ENCODE data around the gene CNTFR.
"Not testable (repeated sequence)": the region's sequence is repeated elsewhere in the genome, so short reads cannot be mapped to it uniquely, and the experiment has no call there.

The CNTFR gene

DNA sequence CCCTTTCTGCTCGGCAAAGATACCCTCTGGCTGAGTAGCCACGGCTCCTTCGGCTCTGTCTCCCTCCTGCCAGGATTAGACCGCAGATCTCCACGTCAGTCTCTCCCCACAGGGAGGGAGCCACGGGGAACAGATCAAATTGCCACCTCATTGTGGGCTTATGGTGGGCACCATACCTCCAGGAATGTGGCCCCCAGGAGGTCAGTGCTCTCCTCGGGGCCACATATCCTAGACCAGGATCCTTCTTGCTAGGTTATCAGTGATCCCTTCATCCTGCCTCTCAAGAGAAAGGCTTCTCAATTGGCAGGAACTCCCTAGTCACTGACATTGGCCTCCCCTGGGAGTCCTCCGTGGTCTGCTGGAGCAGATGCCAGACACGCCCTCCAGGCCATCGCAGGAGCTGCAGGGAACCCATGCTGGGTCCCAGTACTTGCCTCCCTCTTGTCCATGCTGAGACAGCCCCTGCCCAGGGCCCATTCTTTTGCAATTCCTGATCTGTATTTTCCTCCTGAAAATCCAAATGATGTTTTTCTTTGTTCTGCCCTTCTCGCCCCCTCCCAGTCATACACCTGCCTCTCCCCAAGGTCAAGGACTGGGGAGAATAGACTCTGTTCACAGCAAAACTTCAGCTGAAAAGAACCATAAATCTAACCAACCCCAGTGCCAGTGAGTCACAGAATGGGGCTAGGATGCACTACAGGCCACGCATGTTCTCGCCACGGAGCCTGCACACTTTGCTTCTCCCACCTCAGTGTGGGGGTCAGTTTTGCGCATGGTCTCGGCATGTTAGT lies 35.1 kb downstream of the CNTFR start:
- DNase-seq, result no peak

DNA sequence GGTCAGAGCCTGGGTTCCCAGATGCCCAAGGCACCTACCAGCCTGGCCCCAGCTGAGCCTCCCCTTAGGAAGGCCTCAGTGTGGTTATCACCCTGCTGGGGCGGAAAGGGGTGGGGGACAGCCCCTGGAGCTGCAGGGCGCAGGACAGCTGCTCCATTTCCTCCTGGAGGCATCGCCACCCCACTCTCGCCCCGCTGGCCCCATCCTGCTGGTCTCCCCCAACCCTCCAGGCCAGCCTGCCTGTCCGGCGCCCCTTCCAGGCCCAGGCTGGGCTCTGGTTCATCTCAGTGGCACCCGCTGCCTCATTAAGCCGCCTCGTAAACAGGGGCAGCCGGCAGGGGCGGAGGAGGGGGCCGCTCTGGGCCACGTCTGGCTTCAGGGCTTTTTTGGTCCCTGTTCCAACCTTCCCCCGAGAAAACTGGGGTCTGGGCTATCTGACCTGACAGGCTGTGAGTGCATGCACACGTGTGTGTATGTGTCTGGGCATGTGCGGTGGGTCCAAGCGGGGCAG lies 36.0 kb downstream of the CNTFR start:
- no peak for DNase-seq

DNA sequence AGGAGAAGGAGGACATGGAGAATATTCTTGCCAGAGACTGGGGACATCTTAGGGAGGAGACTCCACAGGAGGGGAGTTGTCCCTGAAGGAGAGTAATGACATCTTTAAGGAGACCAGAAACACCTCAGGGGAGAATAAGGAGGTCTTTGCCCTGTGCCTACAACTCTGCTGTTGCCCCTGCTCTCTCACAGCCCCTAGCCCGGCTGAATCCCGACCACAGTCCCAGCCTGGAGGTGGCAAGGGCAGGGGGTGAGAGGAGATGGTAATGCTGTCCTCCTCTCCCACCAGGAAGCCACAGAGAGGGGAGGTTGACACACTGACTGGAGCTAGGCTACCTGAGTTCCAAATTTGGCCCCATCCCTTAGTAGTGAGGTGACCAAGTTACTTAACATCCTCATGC lies 36.5 kb downstream of the CNTFR start:
- no peak for DNase-seq

DNA sequence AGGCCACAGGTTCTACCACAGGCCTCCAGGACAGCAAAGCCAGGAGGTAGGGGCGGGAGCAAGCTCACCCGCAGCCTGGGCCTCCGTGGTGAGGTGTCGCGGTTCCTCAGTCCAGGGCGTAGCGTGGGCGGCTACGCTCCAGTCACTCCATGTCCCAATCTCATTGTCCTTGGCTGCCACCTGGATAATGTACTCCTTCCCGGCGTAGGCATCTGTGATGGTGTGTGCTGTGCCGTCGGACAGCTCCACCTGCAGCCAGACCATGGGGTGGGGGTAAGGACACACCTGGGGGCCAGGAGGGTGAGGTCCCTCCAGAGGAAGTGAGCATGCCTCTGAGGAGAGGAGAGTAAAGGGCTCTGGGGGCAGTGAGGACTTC lies 36.9 kb downstream of the CNTFR start:
- no peak for DNase-seq

DNA sequence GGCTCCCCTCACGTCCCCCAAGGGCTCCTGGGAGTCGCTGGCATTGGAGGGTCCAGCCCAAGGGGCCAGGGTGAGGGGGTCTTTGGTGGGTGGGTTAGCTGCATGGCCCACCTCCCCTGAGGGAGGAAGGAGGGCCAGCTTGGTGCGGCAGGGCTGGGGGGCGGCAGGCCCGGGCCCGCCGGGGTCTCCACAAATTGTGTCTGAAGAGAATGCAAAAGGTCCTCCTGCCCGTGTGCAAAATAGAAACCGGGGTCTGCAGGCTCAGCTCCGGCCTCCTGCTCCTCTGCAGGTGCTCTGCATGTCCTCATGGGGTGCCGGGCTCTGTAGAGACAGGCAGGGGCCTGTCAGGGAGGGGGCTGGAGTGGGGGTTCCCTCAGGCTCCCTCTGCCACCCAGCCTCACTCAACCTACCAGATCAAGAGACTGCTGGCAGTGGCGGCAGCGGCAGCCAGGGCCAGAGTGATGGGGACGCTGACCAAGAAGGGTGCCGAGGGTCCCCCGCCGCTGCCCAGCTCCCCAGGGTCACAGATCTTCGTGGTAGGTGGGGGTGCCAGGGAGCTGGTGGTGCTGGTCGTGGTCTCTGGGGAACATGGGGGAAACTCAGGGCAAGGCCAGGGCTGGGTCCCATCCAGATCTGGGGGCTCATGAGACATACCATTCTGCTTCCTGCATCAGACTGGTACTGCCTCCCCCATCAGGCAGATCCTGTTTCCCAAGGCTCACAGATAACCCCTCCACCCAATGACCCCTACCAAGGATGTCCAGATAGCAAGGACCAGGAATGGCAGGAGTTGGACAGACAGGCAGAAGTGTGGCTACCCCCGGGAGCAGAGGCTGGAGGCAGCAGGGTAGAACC lies 37.5 kb downstream of the CNTFR start:
- no peak for DNase-seq

DNA sequence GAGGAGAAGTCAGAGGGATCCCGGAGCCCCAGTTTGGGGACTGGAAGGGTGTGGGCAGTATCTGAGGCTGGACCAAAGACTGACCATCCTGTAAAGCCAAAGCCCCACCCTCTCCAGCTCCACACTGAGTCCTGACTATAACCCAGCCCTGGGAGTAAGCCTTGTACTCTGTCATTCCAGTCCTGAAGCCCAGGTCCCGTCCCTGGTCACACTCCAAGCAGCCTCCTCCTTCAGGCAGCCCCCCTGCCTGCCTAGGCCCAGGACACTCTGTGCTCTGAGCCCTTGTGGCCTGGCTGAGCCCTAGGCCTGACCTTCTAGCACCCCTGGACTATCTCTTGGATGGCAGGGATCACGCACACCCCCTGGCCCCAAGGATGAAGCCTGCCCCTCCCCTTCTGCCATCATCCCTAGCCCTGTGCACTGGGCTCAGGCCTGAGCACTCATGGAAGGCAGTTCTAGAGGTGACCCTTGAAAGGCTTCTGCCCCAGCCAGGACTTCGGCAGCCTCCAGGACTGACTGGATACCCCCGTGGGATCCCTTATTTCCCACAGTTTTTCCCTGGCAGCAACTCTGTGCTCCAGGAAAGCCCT lies 38.7 kb downstream of the CNTFR start:
- no peak for DNase-seq

DNA sequence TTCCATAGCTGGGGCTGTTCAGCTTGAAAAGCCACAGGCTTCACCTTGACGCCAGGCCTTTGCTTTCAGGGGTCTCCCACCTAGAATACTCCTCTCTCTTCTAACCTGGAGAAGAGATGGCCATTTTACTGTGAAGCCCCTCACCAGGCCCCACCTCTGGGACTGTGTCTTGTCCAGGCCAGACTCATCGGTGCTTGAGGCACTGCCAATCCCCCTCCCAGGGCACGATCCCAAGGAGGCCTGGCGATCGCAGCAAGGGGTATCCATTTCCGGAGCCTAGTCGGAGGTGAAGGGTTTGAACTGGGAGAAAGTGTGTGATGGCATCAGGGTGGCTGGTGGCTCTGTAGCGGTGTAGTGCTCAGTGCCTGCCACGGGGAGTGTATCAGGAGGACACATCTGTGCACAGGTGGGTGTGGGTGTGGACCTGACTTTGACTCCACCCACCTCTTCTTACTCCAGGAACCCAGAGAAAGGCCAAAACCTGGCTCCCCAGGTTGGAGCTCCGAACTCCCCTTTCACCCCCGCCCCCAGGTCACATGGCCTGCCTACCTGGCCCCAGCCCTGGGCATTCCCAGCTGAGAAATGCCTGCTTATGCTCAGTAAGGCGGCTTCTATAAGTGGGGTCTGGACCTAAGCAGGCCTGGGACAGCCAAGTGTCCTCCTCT lies 39.4 kb downstream of the CNTFR start:
- no peak for DNase-seq

DNA sequence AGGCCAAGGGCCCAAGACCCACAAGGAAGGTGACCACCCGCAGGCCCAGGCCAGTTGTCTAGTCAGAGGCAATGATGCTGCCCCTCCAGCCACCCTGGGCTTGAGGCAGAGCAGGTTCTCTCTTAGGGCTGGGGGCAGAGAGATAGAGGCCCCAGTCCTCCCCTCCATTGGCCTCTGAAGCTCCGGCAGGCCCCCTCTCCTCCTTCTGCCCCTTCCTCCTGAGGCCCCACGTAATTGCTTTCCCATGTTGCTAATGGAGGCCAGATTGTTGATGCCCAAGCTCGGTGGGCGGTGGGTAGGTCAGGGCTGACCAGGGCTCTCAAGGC lies 40.2 kb downstream of the CNTFR start:
- no peak for DNase-seq

DNA sequence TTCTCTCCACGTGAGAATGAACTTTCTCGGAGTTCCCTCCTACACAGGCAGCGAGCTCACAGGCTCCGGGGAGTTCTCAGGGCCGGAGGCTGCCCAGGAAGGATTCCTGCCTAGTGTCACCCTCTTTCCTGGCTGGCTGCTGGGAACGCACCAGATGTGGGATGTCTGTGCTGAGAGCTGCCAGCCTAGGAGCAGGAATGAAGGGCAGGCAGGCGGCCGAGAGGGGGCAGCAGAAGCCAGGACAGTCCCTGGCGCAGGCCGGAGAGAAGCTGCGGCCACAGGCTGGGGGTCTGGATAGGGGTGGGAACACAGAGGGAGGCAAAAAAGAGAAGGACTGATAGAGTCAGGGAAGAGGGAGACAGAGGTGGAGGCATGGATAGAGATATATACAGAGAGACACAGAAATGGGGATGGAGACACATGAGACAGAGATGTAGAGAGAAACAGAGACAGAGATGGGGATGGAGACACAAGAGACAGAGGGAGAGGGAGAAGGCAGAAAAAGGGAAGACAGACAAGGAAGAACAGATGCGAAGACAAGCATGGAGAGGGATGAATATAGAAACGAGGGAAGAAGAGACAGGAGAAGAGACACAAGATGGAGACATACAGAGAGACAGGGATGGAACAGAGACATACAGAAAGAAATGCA lies 41.4 kb downstream of the CNTFR start:
- DNase-seq, result peak; percentile 85

DNA sequence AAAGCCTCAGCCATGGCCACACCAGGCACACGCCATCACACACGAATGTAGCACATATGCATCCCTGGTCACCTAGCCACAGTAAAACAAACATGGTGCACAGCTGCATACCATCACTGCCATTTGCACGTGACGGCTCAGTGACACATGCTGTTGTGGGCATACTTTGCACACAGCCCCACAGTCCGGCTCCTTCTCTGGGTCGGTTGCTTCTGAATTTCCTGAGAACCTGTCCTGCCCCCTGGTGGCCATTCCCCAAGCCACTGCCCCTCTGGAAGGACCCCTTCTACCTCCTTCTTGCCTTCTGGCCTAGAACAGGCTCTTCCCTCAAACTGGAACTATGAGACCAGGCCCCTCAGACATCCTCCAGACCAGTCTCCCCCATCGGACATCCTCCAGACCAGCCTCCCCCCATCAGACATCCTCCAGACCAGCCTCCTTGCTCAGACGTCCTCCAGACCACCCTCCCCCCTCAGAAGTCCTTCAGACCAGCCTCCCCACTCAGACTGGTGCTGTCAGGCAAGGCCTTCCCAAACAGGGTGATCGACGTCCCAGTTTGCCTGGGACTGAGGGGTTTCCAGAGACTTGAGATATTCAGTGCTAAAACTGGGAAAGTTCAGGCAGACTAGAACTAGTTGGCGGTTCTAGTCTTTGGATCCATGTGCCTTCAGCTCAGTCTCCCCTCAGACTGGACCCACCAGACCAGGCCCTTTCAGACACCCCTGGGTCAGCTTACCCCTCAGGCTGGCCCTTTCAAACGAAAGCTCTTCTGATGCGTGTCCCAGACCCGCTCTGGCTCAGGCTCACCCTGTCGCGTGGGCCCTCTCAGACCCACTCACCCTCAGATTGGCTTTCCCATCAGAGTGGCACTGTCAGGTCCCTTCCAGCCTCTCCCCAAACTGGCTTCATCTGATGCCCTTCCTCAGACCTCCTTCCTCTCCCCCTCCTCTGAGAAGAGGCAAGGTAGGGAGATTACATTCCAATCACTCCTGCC lies 42.4 kb downstream of the CNTFR start:
- peak; percentile 65 for DNase-seq

DNA sequence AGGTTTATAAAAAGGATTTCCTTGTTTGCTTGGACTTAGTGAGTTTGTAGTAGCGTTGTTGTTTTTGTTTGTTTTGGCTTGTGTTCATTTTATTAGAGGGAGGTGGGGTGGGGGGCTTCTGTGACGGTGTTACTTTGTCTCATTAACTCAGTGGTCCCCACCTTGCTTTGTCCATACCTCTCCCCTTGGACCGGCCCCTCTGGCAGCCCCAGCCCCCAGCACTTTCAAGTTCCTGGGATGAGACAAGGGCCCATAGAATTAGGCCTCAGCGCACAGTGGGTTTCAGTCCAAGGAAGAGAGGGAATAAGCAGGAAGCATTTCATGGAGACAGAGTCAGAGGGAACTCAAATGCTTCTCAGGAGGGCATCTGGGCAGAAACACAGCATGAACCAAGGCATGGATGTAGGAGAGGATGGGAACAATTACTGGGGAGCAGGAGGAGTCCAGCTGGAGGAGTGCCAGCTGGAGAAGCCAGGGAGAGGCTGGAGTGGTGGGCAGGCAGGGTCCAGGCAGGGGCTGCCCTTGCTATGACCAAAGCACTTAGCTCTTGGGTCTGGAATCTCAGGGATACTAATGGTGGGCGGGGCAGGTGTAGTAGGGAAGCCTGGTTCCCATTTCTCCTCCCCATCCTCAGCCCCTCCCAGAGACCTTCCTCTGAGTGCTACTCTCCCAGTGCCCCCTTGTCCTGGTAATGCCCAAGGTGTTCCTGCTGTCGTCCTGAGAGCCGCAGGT lies 43.3 kb downstream of the CNTFR start:
- DNase-seq, result no peak

DNA sequence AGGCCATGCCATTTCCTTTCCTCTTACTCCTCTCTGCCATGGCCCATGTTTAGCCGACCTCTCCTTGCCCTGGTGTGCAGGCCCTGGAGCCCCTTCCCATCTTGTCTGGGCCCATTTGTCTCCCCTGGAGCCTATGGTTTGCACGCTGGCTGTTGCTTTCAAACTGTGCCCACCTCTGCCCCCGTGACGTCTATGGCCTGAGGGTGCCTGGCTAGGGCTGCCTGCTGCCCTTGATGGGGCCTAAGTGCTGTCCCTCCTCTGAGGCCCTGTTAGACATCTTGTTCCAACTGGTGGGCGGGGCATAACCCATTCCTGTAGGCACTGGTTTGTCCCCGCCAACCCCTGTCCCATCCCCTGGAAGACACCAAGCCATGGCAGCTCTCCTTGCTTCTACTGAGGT lies 44.0 kb downstream of the CNTFR start:
- DNase-seq, result no peak

DNA sequence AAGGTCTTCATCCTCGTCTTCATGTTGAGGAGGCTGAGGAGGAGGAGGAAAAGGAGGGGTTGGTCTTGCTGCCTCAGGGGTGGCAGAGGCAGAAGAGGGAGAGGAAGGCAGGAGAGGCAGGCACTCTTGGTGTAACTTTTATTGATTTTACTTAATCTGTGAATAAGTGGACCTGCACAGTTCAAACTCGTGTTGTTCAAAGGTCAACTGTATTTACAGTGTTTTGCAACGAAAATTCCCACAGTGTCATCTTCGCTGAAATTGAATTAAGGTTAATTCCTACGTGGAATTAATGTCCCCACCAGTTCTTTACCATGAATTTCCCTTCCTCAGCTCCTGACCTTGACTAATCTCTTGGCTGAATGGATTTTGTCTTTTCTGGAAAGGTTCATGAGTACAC lies 45.5 kb downstream of the CNTFR start:
- no peak for DNase-seq

DNA sequence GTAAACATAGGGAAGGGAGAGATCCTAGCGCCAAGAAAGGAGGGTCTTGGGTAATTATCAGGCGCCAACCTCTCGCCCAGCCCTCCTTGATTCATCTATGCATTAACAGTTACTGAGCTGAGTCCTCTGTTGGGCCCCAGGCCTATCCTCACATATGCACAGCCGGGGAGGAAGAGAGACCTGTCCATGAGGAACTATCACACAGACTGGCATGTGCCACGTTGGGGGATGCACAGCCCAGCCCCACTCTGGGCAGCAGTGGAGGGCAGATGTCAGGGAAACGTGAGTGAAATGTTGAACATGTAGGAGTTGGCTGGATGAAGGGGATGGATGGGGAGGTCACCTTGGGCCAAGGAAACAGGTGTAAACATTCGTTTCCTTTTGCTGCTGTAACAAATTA lies 48.0 kb downstream of the CNTFR start:
- DNase-seq, result no peak

DNA sequence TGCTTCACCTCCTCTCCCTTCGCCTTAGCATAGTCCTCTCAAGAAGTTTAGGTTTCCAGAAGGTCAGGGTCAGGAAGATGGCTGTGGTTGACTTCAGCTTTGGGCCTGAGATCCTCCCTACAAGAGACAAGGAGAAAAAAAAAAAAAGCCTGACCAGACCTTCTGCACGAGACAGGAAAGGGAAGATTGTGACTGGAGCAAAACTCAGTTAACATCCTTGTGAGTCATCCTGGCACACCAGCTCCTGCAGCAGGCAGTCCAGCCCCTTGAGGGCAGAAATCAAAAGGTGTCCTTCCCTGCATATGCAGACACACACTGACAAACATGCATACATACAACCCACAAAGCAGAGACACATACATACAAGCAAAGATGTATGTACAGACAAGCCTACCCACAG lies 48.7 kb downstream of the CNTFR start:
- no peak for DNase-seq

DNA sequence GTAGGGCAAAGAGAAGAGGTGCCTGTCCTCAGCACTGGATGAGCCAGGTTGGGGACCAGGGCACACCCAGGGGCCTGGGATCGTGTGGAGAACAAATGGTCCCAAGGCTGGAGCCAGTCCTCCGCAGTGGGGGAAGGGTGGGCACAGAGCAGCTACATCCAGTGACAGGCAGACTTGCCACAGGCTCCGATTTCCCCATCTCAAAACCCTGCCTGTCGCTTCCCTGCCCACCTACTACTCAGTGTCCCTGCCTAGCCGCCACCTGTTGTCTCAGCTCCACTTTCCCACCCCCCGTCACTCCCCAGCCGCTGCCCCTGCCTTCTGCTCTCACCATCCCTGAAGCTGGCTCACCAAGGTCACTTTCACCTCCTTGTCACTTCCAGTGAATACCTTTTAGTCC lies 52.8 kb downstream of the CNTFR start:
- no peak for DNase-seq

DNA sequence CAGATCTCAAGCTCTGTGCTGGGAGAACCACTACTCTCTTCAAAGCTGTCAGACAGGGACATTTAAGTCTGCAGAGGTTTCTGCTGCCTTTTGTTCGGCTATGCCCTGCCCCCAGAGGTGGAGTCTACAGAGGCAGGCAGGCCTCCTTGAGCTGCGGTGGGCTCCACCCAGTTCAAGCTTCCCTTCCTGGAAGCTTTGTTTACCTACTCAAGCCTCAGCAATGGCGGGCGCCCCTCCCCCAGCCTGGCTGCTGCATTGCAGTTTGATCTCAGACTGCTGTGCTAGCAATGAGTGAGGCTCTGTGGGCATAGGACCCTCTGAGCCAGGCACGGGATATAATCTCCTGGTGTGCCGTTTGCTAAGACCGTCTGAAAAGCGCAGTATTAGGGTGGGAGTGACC lies 57.5 kb downstream of the CNTFR start:
- not testable (repeated sequence) for DNase-seq

DNA sequence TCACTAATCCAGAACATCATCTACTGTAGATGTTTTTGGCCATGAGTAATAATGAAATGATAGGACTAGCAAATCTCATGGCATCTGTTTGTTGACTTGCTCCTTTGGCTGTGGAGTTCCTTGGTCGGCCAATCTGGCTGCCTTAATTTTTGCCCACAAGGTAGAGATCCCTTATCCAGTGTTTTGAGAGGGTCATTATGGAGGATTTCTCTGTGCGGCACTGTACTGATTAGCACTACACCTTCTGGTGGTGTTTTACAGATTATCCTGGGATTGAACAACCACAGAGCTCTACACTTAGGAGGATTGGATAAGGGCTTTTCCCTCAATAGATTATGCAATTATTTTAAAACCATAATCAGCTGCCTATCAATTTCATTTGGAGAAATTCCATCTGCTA lies 63.5 kb downstream of the CNTFR start:
- no peak for DNase-seq

DNA sequence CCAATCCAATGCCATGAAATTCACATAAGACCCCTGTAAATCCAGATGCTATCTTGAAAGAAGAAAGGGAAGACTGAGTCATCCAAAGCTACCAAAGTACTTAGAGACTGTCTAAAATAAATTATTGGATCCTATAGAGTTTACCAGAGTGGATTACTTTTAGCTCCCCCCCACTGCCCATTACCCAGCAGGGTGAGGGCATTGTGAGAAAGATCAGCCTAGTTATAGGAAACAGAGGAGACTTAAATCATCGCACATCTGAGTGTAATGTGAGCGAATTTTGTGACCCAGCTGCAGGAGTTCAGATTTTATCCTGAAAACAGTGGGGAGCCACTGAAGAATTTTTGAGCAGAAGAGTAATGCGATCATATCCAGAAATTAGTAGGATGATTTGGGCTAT lies 65.2 kb downstream of the CNTFR start:
- DNase-seq, result no peak

DNA sequence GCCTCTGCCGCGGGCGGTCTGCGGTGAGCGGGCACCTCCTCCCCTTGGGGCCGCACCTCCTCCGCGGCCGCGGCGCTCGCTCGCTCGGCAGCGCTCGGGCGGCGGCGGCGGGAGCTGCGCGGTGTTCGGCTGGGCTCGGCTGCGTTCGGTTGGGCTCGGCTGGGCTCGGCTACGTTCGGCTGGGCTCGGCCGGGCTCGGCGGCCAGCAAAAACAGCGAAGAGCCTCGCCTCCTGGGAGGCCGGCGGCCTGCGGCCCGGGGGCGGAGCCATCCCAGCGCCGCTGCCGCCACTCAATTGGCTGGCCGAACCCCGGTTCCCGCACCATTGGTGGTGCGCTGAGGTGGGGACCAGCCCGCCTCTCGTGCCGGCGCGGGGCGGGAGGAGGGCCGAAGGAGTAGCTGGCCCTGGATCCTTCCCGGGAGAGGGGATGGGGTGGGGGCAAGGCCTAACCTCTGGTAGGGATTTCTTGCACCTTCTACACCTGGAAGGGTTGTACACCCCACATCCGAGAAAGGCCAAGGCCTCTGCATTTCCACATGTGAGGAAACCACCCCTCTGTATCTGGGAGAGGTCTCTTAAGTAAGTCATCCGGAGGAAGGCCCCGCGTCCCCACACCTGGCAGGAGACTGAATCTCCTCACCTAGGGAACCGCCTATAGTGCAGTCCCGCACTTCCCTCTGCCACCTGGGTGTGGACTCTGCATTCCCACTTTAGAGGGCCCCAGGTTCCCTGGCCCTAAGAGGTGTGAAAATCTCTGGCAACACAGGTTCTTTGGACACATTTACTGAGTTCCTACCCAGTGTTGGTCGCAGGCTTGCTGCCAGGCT lies 66.3 kb downstream of the CNTFR start, which contains the start of gene ENHO:
Gene ENHO, minus strand, starts transcription at position 20 of the 827 bp plus-strand sequence. CDS start 1,295 bp downstream, outside the sequence.
- peak; percentile 98 for DNase-seq
